Panc1 (cell line): ENCODE measurements around the gene DCAF10. TPM values are rescaled to one million over a fixed set of nuclear protein-coding genes. Genes with fewer than 3 reads are reported as not detected.

Experiments
- ATAC-seq: fragments of 200-7000 bp; cut with Tn5 transposase; 2 replicates; pipeline ENCODE4 v1.9.1; 2020; ENCODE audit warnings: mild to moderate bottlenecking, moderate library complexity
- BruUV-seq: library from RNA; stranded (reverse); fragments of 400-500 nt; replicated peaks from 2 replicates; lab custom pipeline; 2021; lab: Mats Ljungman, UMichigan
- CTCF ChIA-PET: fragments of 300-600 bp; sonication (Branson Sonifier 250); formaldehyde crosslinking; loops from one replicate; lab custom pipeline; 2022; ENCODE audit warnings: antibody characterized with exemption; lab: Charles Lee
- POLR2A ChIA-PET: fragments of 300-600 bp; sonication (Branson Sonifier 250); formaldehyde crosslinking; loops from one replicate; lab custom pipeline; 2022; ENCODE audit warnings: antibody characterized with exemption; lab: Charles Lee
- DNase-seq: peaks from one replicate; pipeline ENCODE4 v3.0.0-alpha.2; 2010; ENCODE audit warnings: low read depth, low spot score
- H3K27ac ChIP-seq: 2 replicates; pipeline ENCODE4 v1.5.1; 2011; ENCODE audit warnings: mild to moderate bottlenecking, low read length, inconsistent platforms
- H3K27me3 ChIP-seq: fragments of 200-500 bp; sonication (Bioruptor generic); 2 replicates; pipeline ENCODE4 v1.6.0; 2014; ENCODE audit warnings: low read length, inconsistent platforms; ENCODE audit not compliant: control insufficient read depth, insufficient read depth
- H3K36me3 ChIP-seq: fragments of 200-500 bp; sonication (Bioruptor generic); 2 replicates; pipeline ENCODE4 v1.5.1; 2014; ENCODE audit warnings: inconsistent platforms, mild to moderate bottlenecking, low read length, moderate library complexity; ENCODE audit not compliant: control insufficient read depth, insufficient read depth
- H3K4me1 ChIP-seq: 2 replicates; pipeline ENCODE4 v1.5.1; 2011; ENCODE audit warnings: inconsistent platforms, mild to moderate bottlenecking, low read length, moderate library complexity; ENCODE audit not compliant: control insufficient read depth, insufficient read depth
- H3K4me3 ChIP-seq, 2 experiments: 2 replicates each; pipeline ENCODE4 v1.5.1; 2011 to 2012; ENCODE audit warnings: low read depth in 2 of 2, low read length in 2 of 2, mild to moderate bottlenecking in 2 of 2, inconsistent platforms in 1 of 2, moderate library complexity in 1 of 2
- H3K9me3 ChIP-seq: fragments of 200-500 bp; sonication (Bioruptor generic); 2 replicates; pipeline ENCODE4 v1.5.1; 2014; ENCODE audit warnings: low read depth, mild to moderate bottlenecking, inconsistent platforms, low read length, moderate library complexity; ENCODE audit not compliant: control insufficient read depth, insufficient read depth
- POLR2AphosphoS5 ChIP-seq: IDR thresholded peaks from 2 replicates; pipeline ENCODE4 v1.6.1; 2012; ENCODE audit warnings: mild to moderate bottlenecking, low read depth, low read length, moderate library complexity
- SIN3A ChIP-seq: IDR thresholded peaks from 2 replicates; pipeline ENCODE4 v1.6.1; 2012; ENCODE audit warnings: low read depth, mild to moderate bottlenecking, low read length, moderate library complexity, borderline replicate concordance; ENCODE audit not compliant: insufficient read depth
- TCF7L2 ChIP-seq: IDR thresholded peaks from 2 replicates; pipeline ENCODE4 v1.6.1; 2011; ENCODE audit warnings: mild to moderate bottlenecking, low read depth, low read length, inconsistent platforms
- in situ Hi-C: cut with HindIII; loops from 2 replicates; pipeline ENCODE4 v1.10.0; 2016; ENCODE audit warnings: low sequenced_read_pairs, low pct_unique_long_range_greater_than_20kb
- intact Hi-C: fragments of 100-400 bp; cut with micrococcal nuclease; formaldehyde crosslinking; loops from one replicate; pipeline ENCODE4 v1.10.0; 2022; ENCODE audit not compliant: unreplicated experiment
- total RNA-seq: library from RNA; stranded (reverse); gene quantifications from one replicate; pipeline ENCODE4 v1.2.1, GENCODE V29; 2021; ENCODE audit not compliant: unreplicated experiment
- TF ChIP-seq, protein P1 (sequence below), 2 experiments: IDR thresholded peaks; 2 replicates each; pipeline ENCODE4 v1.6.1; 2011 to 2012; ENCODE audit warnings: low read depth in 2 of 2, control low read depth in 1 of 2, low read length in 1 of 2, mild to moderate bottlenecking in 1 of 2, moderate library complexity in 1 of 2; ENCODE audit not compliant: insufficient read depth in 1 of 2
- TF ChIP-seq, protein P2 (sequence below): fragments of 450-650 bp; IDR thresholded peaks from 2 replicates; pipeline ENCODE4 v1.5.1; 2017; ENCODE audit warnings: mild to moderate bottlenecking

Gene DCAF10
- total RNA-seq, 1 experiment from 2014 or later, result 18.5 TPM

DNA sequence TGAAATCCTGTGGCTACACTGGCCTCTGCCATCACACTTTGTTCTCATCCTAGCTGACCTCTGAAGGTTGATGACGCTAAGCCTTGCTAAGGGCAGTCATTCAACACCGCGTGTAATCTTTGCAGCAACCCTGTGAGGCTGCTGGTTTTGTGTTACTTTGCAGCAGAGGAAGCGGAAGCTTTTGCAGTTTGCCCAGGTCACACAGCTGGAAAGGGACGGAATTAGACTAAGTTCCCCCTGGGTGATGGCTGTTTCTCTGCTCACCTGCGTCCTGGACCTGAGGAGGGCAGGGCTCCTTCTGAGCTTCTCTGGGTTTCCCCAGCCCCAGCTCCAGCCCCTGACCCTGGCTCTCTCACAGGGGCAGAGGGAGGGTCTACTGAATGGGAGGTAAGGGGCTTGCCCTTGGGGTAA, 110.7 kb downstream of the DCAF10 start:
- Histone ChIP-seq H3K4me1 (peaks cover 31% of the 10 kb centered on the region), H3K27ac (no peak overlapping the region), H3K36me3 (no peaks in the 10 kb centered on the region; the same call in 1 of the 2 replicates), H3K27me3 (no peaks in the 10 kb centered on the region), H3K9me3 (no peaks in the 10 kb centered on the region), H3K4me3 (no peak overlapping the region)
- in situ Hi-C loops, result no loop called here
- intact Hi-C loops, result loop anchor here (5.0 kb wide), 2 partner anchors 121 to 451 kb away; no protein-coding TSS in a partner anchor
- ATAC-seq (0 out of 2 replicates have a peak, but pooled peaks have one; percentile 9), DNase-seq (no peak)
- BruUV-seq, result no TSS peak
- CTCF ChIA-PET, result no interaction called here
- POLR2A ChIA-PET, result no interaction called here
- TF ChIP-seq, protein P1, sequence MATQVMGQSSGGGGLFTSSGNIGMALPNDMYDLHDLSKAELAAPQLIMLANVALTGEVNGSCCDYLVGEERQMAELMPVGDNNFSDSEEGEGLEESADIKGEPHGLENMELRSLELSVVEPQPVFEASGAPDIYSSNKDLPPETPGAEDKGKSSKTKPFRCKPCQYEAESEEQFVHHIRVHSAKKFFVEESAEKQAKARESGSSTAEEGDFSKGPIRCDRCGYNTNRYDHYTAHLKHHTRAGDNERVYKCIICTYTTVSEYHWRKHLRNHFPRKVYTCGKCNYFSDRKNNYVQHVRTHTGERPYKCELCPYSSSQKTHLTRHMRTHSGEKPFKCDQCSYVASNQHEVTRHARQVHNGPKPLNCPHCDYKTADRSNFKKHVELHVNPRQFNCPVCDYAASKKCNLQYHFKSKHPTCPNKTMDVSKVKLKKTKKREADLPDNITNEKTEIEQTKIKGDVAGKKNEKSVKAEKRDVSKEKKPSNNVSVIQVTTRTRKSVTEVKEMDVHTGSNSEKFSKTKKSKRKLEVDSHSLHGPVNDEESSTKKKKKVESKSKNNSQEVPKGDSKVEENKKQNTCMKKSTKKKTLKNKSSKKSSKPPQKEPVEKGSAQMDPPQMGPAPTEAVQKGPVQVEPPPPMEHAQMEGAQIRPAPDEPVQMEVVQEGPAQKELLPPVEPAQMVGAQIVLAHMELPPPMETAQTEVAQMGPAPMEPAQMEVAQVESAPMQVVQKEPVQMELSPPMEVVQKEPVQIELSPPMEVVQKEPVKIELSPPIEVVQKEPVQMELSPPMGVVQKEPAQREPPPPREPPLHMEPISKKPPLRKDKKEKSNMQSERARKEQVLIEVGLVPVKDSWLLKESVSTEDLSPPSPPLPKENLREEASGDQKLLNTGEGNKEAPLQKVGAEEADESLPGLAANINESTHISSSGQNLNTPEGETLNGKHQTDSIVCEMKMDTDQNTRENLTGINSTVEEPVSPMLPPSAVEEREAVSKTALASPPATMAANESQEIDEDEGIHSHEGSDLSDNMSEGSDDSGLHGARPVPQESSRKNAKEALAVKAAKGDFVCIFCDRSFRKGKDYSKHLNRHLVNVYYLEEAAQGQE (IDR thresholded peaks at IDR 0.05; ENCODE audit: insufficient read depth in 1 of 2, low read depth in 2 of 2, low read length in 1 of 2), result no peak
- TF ChIP-seq SIN3A, result no peak
- no peak for TF ChIP-seq TCF7L2
- TF ChIP-seq, protein P2, sequence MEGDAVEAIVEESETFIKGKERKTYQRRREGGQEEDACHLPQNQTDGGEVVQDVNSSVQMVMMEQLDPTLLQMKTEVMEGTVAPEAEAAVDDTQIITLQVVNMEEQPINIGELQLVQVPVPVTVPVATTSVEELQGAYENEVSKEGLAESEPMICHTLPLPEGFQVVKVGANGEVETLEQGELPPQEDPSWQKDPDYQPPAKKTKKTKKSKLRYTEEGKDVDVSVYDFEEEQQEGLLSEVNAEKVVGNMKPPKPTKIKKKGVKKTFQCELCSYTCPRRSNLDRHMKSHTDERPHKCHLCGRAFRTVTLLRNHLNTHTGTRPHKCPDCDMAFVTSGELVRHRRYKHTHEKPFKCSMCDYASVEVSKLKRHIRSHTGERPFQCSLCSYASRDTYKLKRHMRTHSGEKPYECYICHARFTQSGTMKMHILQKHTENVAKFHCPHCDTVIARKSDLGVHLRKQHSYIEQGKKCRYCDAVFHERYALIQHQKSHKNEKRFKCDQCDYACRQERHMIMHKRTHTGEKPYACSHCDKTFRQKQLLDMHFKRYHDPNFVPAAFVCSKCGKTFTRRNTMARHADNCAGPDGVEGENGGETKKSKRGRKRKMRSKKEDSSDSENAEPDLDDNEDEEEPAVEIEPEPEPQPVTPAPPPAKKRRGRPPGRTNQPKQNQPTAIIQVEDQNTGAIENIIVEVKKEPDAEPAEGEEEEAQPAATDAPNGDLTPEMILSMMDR, result no peak
- TF ChIP-seq POLR2AphosphoS5, result no peak; the same call in 1 of the 2 replicates

DNA sequence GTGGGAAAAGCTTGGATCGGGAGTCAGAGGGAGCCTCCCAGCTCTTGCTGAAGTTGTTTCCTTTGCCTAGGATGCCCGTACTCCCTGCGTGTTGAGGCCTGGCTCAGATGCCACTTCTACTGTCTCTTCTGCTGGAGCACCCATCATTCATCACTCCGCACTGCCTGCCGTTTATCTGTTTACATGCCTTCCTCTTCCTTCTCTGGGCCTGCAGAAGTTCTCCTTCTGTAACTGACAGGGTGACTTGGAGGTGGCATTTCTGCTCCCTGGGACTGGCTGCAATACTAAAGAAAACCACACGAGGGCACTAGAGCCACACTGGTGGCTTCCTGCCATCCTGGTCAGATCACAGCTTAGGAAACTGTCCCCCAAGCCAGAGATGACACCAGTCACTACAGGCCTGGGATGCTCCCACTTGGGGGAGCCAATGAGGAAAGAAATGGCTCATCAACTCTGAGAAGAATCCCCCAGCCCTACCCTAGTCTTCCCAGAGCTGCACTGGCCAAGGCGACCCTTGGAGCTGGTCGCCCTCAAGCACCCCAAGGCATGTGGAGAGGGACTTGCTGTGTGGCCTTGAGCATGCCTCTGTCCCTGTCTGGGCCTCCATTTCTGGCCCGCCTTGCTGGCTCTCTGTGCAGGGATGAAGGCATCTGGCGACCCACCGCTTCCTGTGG, 113.0 kb downstream of the DCAF10 start:
- DNase-seq, result peak; percentile 70
- H3K4me1 ChIP-seq, result peaks cover 34% of the 10 kb centered on the region
- no TSS peak for BruUV-seq
- H3K4me3 ChIP-seq, result no peak overlapping the region
- intact Hi-C loops, result loop anchor here (5.0 kb wide), 2 partner anchors 119 to 449 kb away; no protein-coding TSS in a partner anchor
- H3K36me3 ChIP-seq, result no peaks in the 10 kb centered on the region; the same call in 1 of the 2 replicates
- no peaks in the 10 kb centered on the region for H3K27me3 ChIP-seq
- ATAC-seq, result peak; percentile 75
- in situ Hi-C loops, result no loop called here
- no peaks in the 10 kb centered on the region for H3K9me3 ChIP-seq
- CTCF ChIA-PET, result no interaction called here
- no peak overlapping the region; the same call in 1 of the 2 replicates for H3K27ac ChIP-seq
- POLR2A ChIA-PET, result no interaction called here
- TF ChIP-seq, protein P2, result peak; percentile 90
- TF ChIP-seq SIN3A, result no peak
